ENCODE measurements around the gene PTPRN2. TPM values are rescaled to one million over a fixed set of nuclear protein-coding genes. Genes with fewer than 3 reads are reported as not detected.
"Not testable (repeated sequence)": the region's sequence is repeated elsewhere in the genome, so short reads cannot be mapped to it uniquely, and the experiment has no call there.

Gene PTPRN2
- total RNA-seq, 1 experiment from 2014 or later, result 1.7 TPM

DNA sequence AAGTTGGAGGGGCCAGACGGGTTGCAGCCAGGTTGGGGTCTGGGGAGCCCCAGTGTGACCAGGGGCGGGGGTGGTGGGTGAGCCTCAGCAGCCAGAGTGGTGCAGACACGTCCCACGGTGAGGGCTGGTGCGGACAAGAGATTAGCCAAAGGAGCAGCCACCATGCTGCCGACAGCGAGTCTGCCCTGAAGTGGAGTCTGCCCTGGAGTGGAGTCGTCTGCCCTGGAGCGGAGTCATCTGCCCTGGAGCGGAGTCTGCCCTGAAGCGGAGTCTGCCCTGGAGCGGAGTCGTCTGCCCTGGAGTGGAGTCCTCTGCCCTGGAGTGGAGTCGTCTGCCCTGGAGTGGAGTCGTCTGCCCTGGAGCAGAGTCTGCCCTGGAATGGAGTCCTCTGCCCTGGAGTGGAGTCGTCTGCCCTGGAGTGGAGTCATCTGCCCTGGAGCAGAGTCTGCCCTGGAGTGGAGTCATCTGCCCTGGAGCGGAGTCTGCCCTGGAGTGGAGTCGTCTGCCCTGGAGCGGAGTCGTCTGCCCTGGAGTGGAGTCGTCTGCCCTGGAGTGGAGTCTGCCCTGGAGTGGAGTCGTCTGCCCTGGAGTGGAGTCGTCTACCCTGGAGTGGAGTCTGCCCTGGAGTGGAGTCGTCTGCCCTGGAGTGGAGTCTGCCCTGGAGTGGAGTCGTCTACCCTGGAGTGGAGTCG, 64.3 kb downstream of the PTPRN2 start:
- H3K27ac ChIP-seq (ENCODE audit: low read length); H3K9ac ChIP-seq (ENCODE audit: low read length); H3K4me3 ChIP-seq (ENCODE audit: low read length); H4K20me1 ChIP-seq (ENCODE audit: insufficient read depth, low read depth, low read length); H3K36me3 ChIP-seq (ENCODE audit: insufficient read depth, low read length); H3K27me3 ChIP-seq (ENCODE audit: low read length); H3K4me1 ChIP-seq (ENCODE audit: low read length); H2AFZ ChIP-seq (ENCODE audit: low read length); H3K4me2 ChIP-seq (ENCODE audit: low read depth, low read length, poor library complexity, severe bottlenecking); H3K9me2 ChIP-seq (replicated peaks; ENCODE audit: insufficient read depth, low read length); DNase-seq; H3K79me2 ChIP-seq (ENCODE audit: low read length); H3K9me3 ChIP-seq (ENCODE audit: low read length): not testable (repeated sequence)

- H3K27me3 ChIP-seq (ENCODE audit: low read length); H3K36me3 ChIP-seq (ENCODE audit: insufficient read depth, low read length); H3K27ac ChIP-seq (ENCODE audit: low read length); H4K20me1 ChIP-seq (ENCODE audit: insufficient read depth, low read depth, low read length); DNase-seq; H2AFZ ChIP-seq (ENCODE audit: low read length); H3K9me2 ChIP-seq (replicated peaks; ENCODE audit: insufficient read depth, low read length); H3K4me1 ChIP-seq (ENCODE audit: low read length); H3K9ac ChIP-seq (ENCODE audit: low read length); H3K79me2 ChIP-seq (ENCODE audit: low read length); H3K4me2 ChIP-seq (ENCODE audit: low read depth, low read length, poor library complexity, severe bottlenecking); H3K9me3 ChIP-seq (ENCODE audit: low read length); H3K4me3 ChIP-seq (ENCODE audit: low read length): not testable (repeated sequence)
Observed at GRCh38 chr7:158521795-158522194, 65.8 kb downstream of the PTPRN2 start.

DNA sequence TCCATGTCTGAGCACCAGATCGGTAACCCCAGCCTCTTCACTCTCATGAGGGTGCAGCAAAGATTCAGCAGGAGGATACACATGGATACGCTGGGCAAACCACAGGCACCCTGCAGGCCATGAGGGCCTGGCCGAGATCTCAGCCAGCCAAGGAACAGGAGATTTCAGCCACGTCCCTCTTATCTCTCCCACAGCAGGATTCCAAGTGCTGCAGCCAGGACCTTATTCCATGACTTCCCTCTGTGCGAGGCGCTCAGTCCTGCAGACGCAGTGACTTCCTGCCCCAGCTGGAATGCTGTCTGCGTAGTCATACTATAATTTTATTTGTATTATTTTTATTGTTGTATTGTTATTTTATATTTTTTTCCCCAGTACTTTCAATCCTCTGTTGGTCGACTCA, 66.8 kb downstream of the PTPRN2 start:
- no peak overlapping the region for H3K4me3 ChIP-seq (ENCODE audit: low read length)
- H3K4me1 ChIP-seq (ENCODE audit: low read length), result no peaks in the 10 kb centered on the region
- no peak for DNase-seq
- no peaks in the 10 kb centered on the region for H4K20me1 ChIP-seq (ENCODE audit: insufficient read depth, low read depth, low read length)
- no peaks in the 10 kb centered on the region for H3K27me3 ChIP-seq (ENCODE audit: low read length)
- no peak overlapping the region for H2AFZ ChIP-seq (ENCODE audit: low read length)
- H3K79me2 ChIP-seq (ENCODE audit: low read length), result no peaks in the 10 kb centered on the region
- H3K9ac ChIP-seq (ENCODE audit: low read length), result no peak overlapping the region
- H3K4me2 ChIP-seq (ENCODE audit: low read depth, low read length, poor library complexity, severe bottlenecking), result no peak overlapping the region
- no peak overlapping the region for H3K27ac ChIP-seq (ENCODE audit: low read length)
- H3K9me2 ChIP-seq (replicated peaks; ENCODE audit: insufficient read depth, low read length), result no peaks in the 10 kb centered on the region
- H3K36me3 ChIP-seq (ENCODE audit: insufficient read depth, low read length), result no peaks in the 10 kb centered on the region
- H3K9me3 ChIP-seq (ENCODE audit: low read length), result no peaks in the 10 kb centered on the region

GRCh38 chr7:158519633-158520174, 67.9 kb downstream of the PTPRN2 start:
- H3K4me1 ChIP-seq (ENCODE audit: low read length), result no peaks in the 10 kb centered on the region
- DNase-seq, result no peak
- no peaks in the 10 kb centered on the region for H3K9me3 ChIP-seq (ENCODE audit: low read length)
- no peaks in the 10 kb centered on the region for H3K9me2 ChIP-seq (replicated peaks; ENCODE audit: insufficient read depth, low read length)
- H3K4me2 ChIP-seq (ENCODE audit: low read depth, low read length, poor library complexity, severe bottlenecking), result no peak overlapping the region
- no peak overlapping the region for H3K9ac ChIP-seq (ENCODE audit: low read length)
- no peak overlapping the region for H3K27ac ChIP-seq (ENCODE audit: low read length)
- H4K20me1 ChIP-seq (ENCODE audit: insufficient read depth, low read depth, low read length), result no peaks in the 10 kb centered on the region
- H3K36me3 ChIP-seq (ENCODE audit: insufficient read depth, low read length), result no peaks in the 10 kb centered on the region
- H3K79me2 ChIP-seq (ENCODE audit: low read length), result no peaks in the 10 kb centered on the region
- H3K27me3 ChIP-seq (ENCODE audit: low read length), result no peaks in the 10 kb centered on the region
- no peak overlapping the region for H2AFZ ChIP-seq (ENCODE audit: low read length)
- H3K4me3 ChIP-seq (ENCODE audit: low read length), result no peak overlapping the region

GRCh38 chr7:158518980-158519632, 68.5 kb downstream of the PTPRN2 start:
- Histone ChIP-seq H3K27ac (ENCODE audit: low read length) (no peak overlapping the region), H3K9ac (ENCODE audit: low read length) (no peak overlapping the region), H3K36me3 (ENCODE audit: insufficient read depth, low read length) (no peaks in the 10 kb centered on the region), H3K9me3 (ENCODE audit: low read length) (no peaks in the 10 kb centered on the region), H3K9me2 (replicated peaks; ENCODE audit: insufficient read depth, low read length) (no peaks in the 10 kb centered on the region), H3K4me1 (ENCODE audit: low read length) (no peaks in the 10 kb centered on the region), H3K4me3 (ENCODE audit: low read length) (no peak overlapping the region), H3K4me2 (ENCODE audit: low read depth, low read length, poor library complexity, severe bottlenecking) (no peak overlapping the region), H3K79me2 (ENCODE audit: low read length) (no peaks in the 10 kb centered on the region), H2AFZ (ENCODE audit: low read length) (no peak overlapping the region), H4K20me1 (ENCODE audit: insufficient read depth, low read depth, low read length) (no peaks in the 10 kb centered on the region), H3K27me3 (ENCODE audit: low read length) (no peaks in the 10 kb centered on the region)
- no peak for DNase-seq

DNA sequence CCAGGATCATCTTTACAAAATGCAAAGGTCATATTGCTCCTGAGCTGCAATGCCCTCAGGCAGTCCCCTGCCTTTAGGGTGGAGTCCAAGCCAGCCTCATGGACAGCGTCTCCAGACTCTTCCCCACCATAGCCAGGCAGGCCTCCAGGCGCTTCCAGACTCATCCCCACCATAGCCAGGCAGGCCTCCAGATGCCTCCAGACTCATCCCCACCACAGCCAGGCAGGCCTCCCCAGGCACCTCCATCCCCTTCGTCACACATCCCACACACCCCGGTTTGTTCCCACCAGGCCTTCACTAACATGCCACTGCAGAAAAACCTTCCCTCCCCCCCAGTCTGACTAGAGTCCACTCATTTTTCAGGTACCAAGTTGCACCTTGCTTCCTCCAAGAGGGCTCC, 70.1 kb downstream of the PTPRN2 start:
- no peak overlapping the region for H3K27ac ChIP-seq (ENCODE audit: low read length)
- H3K4me2 ChIP-seq (ENCODE audit: low read depth, low read length, poor library complexity, severe bottlenecking), result no peak overlapping the region
- no peaks in the 10 kb centered on the region for H3K4me1 ChIP-seq (ENCODE audit: low read length)
- H3K4me3 ChIP-seq (ENCODE audit: low read length), result no peak overlapping the region
- H3K36me3 ChIP-seq (ENCODE audit: insufficient read depth, low read length), result no peaks in the 10 kb centered on the region
- no peaks in the 10 kb centered on the region for H4K20me1 ChIP-seq (ENCODE audit: insufficient read depth, low read depth, low read length)
- no peaks in the 10 kb centered on the region for H3K27me3 ChIP-seq (ENCODE audit: low read length)
- no peaks in the 10 kb centered on the region for H3K9me3 ChIP-seq (ENCODE audit: low read length)
- no peak overlapping the region for H2AFZ ChIP-seq (ENCODE audit: low read length)
- DNase-seq, result no peak
- no peaks in the 10 kb centered on the region for H3K79me2 ChIP-seq (ENCODE audit: low read length)
- H3K9me2 ChIP-seq (replicated peaks; ENCODE audit: insufficient read depth, low read length), result no peaks in the 10 kb centered on the region
- H3K9ac ChIP-seq (ENCODE audit: low read length), result no peak overlapping the region

DNA sequence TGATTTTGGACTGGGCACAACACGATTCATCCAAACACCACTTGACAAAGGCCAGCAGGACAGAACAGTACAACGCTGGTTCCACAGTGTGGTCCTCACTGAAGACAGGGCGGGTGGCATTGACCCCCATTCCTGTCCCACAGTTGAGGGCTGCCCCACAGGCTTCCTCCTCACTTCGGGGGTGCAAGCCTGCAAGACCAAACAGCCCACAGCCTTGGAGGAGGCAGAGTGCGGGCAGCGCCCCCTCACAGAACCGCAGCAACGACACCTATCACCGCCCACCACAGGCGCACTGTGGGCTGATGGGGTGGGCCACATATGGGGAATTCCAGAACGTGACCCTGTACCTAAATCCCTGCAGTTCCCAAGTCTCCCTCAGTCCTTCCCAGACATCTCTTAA, 70.6 kb downstream of the PTPRN2 start:
- Histone ChIP-seq H3K36me3 (ENCODE audit: insufficient read depth, low read length) (no peaks in the 10 kb centered on the region), H3K4me3 (ENCODE audit: low read length) (no peak overlapping the region), H3K4me2 (ENCODE audit: low read depth, low read length, poor library complexity, severe bottlenecking) (no peak overlapping the region), H3K27me3 (ENCODE audit: low read length) (no peaks in the 10 kb centered on the region; the same call in 1 of the 2 replicates), H2AFZ (ENCODE audit: low read length) (no peak overlapping the region), H3K9ac (ENCODE audit: low read length) (no peak overlapping the region), H3K79me2 (ENCODE audit: low read length) (no peaks in the 10 kb centered on the region), H3K9me3 (ENCODE audit: low read length) (no peaks in the 10 kb centered on the region), H4K20me1 (ENCODE audit: insufficient read depth, low read depth, low read length) (no peaks in the 10 kb centered on the region), H3K9me2 (replicated peaks; ENCODE audit: insufficient read depth, low read length) (no peaks in the 10 kb centered on the region), H3K27ac (ENCODE audit: low read length) (no peak overlapping the region), H3K4me1 (ENCODE audit: low read length) (no peaks in the 10 kb centered on the region)
- no peak for DNase-seq

GRCh38 chr7:158516524-158516923, 71.1 kb downstream of the PTPRN2 start:
- H3K79me2 ChIP-seq (ENCODE audit: low read length), result no peaks in the 10 kb centered on the region
- no peaks in the 10 kb centered on the region for H3K4me1 ChIP-seq (ENCODE audit: low read length)
- no peaks in the 10 kb centered on the region for H4K20me1 ChIP-seq (ENCODE audit: insufficient read depth, low read depth, low read length)
- no peaks in the 10 kb centered on the region; the same call in 1 of the 2 replicates for H3K36me3 ChIP-seq (ENCODE audit: insufficient read depth, low read length)
- H2AFZ ChIP-seq (ENCODE audit: low read length), result no peak overlapping the region
- H3K9me2 ChIP-seq (replicated peaks; ENCODE audit: insufficient read depth, low read length), result no peaks in the 10 kb centered on the region
- H3K9me3 ChIP-seq (ENCODE audit: low read length), result no peaks in the 10 kb centered on the region
- H3K27ac ChIP-seq (ENCODE audit: low read length), result no peak overlapping the region
- no peaks in the 10 kb centered on the region; the same call in 1 of the 2 replicates for H3K27me3 ChIP-seq (ENCODE audit: low read length)
- H3K4me2 ChIP-seq (ENCODE audit: low read depth, low read length, poor library complexity, severe bottlenecking), result no peak overlapping the region
- no peak overlapping the region for H3K9ac ChIP-seq (ENCODE audit: low read length)
- no peak overlapping the region for H3K4me3 ChIP-seq (ENCODE audit: low read length)
- no peak for DNase-seq
